Measurements from ENCODE around the gene STARD13.

STARD13 gene

DNA sequence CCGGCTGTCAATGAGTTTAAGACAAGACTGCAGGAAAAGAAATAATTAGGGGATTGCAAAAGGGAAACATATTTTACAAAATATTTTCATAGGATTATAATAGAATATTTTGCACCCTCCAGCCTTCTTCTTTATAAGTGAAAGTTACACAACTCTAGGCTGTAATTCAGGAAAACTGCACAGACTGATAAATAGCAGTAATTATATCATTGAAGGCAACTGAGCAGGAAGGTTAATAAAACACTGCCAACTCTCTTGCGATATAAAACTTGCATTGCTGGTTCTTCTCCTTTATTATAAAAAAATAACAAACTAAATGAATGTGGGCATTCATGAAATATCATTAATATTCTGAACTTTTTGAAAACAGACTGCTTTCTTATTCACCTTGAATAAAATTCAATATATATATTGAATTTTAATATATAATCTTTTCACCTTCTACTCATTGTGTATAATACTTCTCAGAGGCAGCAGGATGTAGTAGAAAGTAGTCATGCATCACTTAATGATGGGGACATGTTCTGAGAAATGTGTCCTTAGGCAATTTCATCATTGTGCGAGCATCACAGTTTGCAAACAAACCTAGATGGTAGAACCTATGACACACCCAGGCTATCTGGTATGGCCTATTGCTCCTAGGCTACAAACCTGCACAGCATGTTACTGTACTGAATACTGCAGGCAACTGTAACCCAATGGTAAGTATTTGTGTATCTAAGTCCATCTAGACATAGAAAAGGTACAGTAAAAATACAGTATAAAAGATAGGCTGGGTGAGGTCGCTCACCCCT lies 24.9 kb upstream of the STARD13 start:
- no peak for DNase-seq (ENCODE audit: low spot score)

DNA sequence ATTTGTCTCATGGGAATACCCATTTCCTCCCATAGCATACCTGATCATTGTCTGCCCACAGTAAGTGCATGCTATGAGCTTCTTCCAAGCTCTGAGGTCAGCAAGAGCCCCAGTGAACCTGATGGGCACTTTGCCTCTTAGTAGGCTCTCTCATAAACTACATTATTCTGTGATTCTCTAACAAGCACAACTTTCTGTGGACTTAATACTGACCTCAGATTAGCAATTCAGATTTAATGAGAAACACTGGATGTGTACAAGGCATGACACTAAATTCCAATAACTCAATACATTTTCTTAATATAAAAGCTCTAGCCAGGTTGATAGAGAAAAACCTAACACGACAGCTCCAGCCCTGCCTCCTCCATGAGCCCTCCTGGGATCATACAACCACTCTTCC lies 23.3 kb upstream of the STARD13 start:
- DNase-seq (ENCODE audit: low spot score): no peak

DNA sequence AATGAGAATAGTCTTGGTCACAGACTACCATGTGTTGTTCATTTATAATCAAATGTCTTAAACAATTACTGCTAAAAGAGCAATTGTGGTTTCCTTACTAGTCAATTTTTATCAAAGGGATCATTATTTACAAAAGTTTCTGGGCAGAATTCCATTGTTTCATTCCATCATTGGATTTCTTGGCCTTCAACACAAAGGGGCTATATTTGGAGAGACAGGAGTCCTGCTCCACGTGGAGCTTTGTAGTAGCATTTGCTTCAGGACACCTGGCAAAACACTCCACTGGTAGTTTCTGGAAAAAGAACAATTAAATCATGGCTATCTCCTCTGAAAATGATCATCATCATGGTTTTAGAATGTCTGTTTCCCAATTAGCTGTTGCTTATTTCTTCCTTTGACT lies 22.3 kb upstream of the STARD13 start:
- DNase-seq (ENCODE audit: low spot score): no peak

DNA sequence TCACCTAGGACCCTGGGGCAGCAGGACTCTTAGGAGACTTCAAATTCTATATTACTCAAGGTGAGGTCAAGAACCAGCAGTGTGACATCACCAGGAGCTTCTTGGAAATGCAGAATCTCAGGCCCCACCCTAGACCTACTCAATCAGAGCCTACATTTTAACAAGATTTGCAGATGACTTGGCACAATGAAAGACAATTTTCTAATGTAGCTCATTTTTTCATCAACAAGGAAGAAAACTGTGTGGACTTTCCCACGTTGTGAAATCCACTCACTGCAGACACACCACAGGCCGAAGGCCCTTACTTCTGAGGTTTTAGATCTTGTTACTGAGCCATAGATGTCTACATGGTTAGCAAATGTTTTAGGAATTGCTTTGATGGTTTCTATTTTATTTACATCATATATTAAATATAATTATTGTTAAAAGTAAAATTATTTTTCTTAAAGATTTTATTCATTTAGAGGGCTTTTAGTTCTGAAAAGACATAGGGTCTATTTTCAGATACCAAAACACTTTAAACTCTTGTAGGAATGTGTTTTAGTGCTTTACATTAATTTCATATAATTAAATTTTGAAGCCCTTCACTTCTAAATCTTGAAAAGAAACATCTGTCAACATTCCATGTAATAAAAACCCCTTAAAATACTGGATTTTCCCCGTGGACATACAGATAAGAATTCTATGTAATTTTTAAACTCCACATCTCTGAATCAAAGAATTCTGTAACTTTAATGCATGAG lies 18.5 kb upstream of the STARD13 start:
- no peak for DNase-seq (ENCODE audit: low spot score)

DNA sequence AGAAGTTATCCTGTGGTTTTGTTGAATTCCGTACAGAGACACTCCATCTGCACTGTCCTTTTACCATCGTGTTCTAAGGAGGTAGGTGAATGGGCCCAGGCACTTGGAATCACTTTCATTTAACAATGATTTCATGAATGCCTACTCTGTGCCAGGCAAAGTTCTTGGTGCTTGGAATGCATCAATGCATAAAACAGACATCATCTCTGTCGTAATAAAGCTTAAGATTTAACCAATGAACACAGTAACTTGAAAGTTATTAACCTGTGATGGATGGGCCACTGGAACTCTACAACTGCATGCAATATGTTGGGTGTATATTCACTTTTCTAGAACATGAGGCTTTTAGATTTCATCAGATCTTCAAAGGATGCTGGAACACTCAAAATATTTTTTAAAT lies 14.1 kb upstream of the STARD13 start:
- DNase-seq (ENCODE audit: low spot score): no peak

DNA sequence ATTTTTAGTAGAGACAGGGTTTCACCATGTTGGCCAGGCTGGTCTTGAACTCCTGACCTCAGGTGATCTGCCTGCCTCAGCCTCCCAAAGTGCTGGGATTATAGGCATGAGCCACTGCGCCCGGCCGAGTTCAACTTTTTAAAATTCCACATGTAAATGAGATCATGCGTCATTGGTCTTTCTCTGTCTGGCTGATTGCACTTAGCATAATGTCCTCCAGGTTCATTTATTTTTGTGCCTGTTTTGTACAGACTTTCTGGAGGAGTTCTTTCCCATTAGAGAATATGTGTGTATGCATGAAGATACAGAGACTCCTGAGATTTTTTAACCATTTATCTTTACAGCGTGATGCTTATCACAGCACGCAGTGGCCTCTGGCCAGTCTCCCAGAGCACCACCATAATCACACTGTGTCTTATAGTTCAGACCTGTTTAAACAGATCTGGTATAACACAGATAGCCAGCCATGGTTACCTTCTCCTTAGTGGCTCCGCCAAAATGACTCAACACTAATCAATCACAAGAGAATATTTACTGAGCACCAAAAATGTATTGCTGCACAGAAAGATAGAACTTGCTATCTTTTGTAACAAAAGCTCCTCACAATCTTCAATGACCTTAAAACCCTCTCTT lies 11.4 kb upstream of the STARD13 start:
- no peak for DNase-seq (ENCODE audit: low spot score)

DNA sequence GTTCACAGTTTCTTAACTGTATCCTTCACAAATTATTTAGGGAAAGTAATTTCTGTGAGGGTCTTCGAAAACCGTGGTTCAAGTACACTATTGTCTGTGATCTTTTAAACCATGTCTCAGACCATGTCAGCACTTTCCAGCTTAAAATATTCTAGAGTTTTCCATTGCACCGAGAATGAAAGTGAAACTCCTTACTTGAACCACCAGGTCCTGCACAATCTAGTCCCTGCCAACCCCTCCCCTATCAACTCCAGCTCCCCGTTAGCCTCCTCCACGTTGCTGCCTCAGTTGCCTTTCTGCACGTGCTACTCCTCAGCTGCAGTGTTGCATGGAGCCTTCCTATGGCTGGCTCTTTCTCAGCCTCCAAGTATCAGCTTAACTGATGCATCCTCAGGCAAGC lies 7.2 kb upstream of the STARD13 start:
- DNase-seq (ENCODE audit: low spot score): no peak

DNA sequence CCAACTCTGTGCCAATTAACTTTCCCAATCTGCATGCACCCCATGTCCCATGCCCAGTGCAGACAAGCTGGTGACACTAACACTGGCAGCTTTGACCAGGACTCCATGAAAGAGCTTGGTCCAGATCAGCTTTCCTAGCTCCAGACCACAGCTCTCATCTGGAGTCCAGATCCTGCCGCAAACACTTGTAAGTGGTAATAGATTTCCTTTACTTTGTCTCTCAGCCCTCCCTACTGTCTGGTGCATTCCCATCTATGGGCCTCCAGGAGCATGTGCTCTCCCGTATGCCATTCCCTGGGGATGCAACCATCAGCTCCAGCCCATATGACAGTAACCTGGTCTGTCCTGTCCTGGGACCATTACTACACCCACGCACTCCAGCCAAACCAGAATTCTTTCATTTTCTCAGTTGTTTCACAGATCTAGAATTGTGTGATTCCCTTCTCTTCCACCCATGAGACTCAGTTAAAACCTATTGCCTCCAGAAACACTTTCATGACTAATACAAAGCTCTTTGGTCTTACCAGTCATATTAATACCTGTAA lies 4.9 kb upstream of the STARD13 start:
- DNase-seq (ENCODE audit: low spot score): no peak

DNA sequence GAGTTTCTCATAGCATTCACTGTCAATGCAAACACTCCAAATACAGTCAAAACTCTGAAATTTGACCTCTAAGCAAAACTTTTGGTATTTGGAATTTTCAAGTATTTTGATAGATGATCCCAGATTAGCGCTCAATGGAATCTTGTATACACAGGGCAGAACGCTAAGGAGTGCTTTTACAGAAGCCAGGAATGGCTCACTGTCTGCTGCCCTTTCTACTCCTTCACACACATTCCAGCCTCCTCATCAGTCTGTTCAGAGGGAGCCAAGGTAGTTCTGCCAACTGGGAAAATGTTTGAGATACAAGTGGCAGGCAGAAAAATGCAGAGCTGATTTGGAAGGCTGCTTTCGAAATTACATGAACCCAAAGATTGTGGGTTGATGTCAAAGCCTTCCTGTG lies 4.4 kb upstream of the STARD13 start:
- DNase-seq (ENCODE audit: low spot score): no peak

DNA sequence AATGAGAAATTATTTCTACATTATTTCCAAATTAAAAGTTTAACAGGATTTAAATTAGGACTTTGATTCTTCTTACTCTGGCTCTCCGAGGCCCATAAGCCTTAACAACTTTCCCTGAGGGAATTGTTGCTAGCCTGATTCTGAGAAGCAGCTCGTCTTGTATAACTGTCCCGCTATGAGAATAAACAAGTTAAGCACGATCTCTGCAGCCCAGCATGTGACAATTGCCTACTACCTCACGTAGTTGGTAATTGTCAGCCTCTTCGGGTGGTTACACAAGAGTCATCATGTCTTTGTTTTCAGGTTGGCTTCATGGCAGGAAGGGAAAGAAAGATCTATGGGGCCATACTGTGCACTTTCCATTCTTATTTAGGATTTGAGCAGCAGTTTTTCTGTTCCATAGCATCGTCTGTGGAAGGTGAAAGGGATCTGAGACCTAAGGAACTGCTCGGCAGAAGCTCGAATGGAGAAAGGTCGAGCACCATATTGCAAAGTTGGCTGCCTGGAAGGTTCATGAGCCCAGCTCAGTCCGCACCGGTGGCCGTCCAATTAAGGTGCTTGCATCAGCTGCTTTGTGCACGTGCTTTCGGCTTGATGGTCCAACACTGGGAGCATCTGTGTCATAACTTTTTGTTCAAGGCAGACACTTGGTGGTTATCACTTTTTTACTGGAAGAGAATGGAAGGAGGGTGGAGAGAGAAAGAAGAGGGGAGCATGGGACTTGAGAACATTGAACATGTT lies 1.8 kb upstream of the STARD13 start:
- DNase-seq (ENCODE audit: low spot score): no peak

DNA sequence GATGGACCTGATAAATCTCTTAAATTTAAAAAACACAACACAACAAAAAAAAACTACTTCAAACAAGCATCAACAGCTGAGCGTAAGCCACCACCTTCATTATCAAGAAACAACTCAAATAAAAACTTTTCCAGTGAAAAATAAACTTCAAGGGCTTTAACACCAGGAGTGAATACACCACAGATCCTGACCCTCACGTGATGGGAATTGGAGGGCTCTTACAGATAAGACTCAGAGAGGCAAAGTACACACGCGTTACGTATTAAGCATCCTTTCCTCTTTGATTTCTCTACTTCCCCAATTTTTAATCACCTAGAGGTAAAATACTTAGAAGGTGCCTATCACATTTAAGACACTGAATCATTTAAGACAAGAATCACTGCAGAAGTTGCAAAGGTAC lies 573 bp upstream of the STARD13 start:
- no peak for DNase-seq (ENCODE audit: low spot score)

DNA sequence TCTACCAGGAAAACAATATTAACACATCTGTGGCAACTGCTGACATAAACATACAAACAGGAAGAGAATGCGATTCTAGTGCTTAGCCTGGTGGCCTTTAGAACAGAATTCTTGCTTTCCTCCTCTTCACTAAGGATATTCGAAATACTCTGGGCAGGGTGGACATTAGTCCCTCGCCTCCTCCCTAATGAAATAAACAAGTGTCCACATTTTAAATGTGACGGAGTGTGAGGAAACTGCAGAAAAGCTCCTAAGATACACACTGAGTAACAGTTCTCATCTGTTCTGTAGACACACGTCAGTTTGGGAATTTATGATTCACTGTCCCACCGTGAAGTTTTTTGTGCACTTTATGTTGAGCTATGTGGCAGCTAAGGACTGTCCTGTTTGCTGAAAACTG lies 639 bp downstream of the STARD13 start:
- no peak for DNase-seq (ENCODE audit: low spot score)

DNA sequence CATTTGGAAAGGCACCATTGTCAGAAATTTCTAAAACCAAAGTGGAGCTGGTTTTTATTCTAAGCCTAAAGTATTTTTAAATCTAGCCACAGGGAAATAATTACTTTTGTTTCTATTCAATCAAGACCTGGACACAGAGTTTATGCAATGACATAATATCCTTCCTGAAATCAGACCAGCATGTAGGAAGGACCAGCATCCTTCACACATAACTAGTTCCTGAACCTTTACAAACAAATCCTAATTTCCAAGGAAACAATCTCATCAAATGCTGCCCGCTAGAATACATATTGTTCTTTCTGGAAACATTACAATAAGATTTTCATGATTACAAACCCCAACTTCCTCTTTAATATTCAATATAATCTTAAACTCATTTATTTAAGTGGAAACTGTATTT lies 1.5 kb downstream of the STARD13 start:
- DNase-seq (ENCODE audit: low spot score): no peak

DNA sequence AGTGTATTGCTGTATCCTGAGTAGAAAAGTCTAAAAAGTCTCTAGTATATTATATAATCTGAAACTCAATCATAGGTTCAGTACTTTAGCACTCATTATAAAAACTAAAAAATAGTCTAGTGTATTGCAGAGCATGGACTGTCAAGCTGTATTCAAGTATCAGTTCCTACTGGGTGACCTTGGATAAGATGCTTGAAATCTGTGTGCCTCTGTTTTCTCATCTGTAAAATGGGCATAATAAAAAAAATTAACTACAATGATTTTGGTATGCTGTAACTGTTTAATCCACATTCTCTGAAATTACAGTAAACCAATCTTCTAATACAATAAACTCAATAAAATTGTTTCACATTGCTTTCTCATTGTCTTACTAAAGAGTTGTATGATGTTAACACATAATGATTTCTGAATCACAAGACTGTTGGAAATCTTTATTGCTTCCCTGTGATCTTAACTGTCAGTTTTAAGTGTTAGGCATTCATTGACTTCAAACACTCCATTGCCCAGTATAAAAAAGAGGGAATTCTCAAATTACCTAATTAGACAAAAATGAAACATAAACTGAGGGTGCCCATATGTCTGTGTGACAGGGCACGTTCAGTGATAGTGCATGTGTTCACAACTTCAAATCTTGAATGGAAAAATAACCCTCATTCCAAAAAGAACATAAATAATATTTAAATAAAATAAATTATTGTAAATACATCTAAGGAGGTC lies 2.2 kb downstream of the STARD13 start:
- no peak for DNase-seq (ENCODE audit: low spot score)

DNA sequence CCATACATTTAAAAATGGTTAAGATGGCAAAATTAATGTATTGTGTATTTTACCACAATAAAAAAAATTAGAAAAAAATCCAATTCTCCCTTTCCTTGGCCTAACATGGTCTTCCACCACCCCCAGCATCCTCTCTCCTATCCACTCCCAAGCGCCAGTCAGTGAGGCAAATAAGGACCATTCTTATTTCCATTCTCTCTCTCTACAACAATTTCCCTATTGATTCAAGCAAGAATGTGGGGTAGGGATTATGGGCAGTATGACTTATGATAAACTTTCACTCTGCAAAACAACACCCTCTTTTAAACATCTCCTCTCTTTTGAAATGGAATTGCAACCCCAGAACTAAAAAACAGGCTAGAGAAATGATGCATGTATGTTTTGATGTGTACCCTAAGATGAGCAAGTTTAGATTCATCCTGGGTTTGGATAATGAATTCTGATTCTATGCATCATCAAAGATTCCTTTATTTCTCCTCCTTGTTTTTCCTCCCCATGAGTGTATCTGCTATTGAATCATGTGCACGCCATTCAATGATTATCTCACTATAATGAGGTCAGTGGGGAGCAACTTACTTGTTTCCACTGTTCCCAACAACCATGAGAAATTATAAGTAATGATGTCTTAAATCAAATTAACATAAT lies 3.5 kb downstream of the STARD13 start:
- no peak for DNase-seq (ENCODE audit: low spot score)

DNA sequence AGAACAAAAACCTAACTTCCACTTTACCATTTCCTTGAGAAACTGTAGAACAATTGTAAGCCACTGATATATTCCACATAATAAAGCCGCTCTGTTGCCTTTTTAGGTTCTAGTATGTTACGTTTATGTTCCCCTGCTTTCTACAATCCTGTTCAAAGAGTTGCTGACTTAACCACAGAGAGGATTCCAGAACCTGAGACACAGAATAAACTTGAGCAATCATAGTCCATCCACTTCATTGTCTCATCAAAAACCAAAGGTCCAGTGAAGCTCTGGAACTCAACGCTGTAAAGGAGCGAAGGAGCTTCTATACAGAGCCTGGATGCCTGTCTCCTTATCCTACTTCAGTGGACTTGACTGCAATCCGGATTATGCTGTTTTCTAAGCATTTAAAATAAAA lies 4.6 kb downstream of the STARD13 start:
- no peak for DNase-seq (ENCODE audit: low spot score)

DNA sequence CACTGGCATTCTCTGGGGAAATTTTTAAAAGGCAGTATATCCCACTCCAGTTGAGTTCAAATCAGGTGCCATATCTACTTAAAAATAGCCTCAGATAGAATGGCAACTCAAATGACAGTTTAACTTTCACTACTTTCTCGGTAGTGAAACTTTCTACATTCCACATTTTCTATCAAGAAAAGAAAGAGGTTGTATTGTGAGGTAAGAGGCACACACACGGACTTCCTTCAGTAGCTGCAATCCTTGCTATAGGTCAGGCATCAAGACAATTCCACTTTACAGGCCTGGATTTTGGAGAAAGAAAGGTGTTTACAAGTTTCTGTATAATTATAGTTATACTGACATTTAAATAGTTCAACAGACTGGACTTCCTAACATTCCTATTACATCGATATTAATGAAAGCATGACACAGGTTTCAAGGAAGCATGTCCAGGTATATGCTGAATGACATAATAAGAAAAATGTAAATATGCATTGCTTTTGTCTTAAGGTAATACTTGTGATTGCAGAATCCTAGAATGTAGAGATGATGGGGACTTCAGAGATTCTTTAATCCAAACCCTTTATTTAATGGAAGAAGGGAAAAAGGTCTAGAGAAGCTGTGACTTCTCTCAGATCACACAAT lies 5.2 kb downstream of the STARD13 start:
- no peak for DNase-seq (ENCODE audit: low spot score)

DNA sequence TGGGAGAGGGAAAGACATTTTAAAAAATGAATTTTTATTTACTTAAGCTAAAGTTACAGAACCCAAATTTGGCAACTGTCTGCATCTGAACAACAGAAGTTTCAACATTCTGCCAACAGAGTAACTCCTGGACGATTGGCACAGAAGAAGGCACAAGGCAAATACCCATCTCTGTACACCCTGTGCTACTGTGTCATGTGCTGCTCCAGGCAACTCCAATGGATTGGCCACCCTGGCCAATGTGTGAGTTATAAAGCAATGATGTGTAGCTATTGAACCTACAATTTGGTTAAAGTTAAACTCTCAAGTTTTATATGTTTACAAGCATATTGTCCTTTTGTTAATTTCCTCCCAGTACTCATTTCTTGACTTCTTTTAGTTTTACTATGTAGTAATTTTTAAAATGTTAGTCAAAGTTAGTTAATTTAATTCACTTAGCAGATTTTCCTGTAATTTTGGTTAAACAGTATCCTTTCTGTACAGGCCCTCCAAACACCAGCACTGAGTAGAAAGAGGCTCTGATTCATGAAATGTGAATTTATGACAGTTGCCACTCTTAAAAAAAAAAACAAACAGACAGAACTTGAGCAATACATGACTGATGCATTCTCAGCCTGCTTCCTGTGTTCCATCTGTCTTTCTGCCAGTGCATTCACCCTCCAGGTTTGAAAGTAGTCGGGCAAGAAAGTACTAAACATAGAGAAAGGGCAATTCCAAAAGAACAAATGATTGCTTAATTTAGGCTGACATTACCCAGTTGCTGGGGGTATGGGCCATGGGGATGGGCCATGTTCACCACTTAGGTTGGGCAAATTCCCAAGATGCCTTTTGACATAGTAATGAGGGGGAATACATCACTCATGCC lies 5.9 kb downstream of the STARD13 start:
- DNase-seq (ENCODE audit: low spot score): no peak

DNA sequence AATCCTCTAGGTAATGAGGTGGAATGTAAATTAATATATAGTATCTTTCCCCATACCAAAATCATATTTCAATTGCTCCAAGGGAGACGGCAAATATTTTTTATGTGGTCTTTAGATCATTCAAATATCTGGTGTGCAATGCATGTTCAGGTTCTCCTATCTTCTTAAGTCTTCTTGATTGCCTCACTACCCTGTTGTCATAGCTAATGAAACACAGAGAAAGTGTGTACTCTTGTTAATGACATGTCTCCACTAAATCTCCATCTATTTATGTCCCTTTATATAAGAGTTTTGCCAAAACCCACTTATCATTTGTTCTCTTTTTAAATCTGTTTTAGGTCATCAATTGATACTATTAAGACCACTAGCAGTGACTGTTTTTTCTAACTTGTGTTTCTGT lies 6.6 kb downstream of the STARD13 start:
- no peak for DNase-seq (ENCODE audit: low spot score)

DNA sequence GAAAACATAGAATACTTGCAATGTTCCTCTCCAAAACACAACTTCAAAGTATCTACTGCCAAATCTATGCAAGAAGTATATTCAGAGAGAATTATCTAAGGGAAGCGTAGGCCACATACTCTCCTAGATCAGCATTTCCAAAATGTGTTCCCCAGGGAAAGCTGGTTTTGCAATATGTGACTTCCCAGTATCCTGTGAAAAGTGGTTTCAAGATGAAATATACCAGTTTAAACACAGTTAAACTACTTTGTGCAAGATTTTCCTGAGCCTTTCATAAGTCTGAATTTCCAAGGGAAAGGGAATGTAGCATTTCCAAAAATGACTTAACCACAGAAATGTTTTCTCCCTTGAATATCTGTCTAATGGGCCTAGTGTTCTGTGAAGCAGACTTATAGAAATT lies 7.6 kb downstream of the STARD13 start:
- DNase-seq (ENCODE audit: low spot score): no peak
